ENCODE data around the gene TMX4. TPM values are rescaled to one million over a fixed set of nuclear protein-coding genes. Genes with fewer than 3 reads are reported as not detected.

The TMX4 gene
- total and polyA plus RNA-seq, 2 of the 8 experiments (the other 6 are each of a cell fraction or from before 2014, with no cell fraction given), result 2.1 to 7.8 TPM

GRCh38 chr20:8061861-8062518, 42.4 kb upstream of the TMX4 start (continued):
- TF ChIP-seq SAP30 (IDR thresholded peaks at IDR 0.05; ENCODE audit: insufficient read depth, insufficient replicate concordance, low read length) (no peak), SUZ12 (IDR thresholded peaks at IDR 0.05; ENCODE audit: low read length) (no peak), SIRT6 (IDR thresholded peaks at IDR 0.05; ENCODE audit: low read length) (no peak), CBX5 (IDR thresholded peaks at IDR 0.05; ENCODE audit: low read depth, low read length) (no peak), SP2 (IDR thresholded peaks at IDR 0.05; ENCODE audit: low read length) (no peak), KDM5A (IDR thresholded peaks at IDR 0.05; ENCODE audit: low read length) (no peak), FOSL1 (IDR thresholded peaks at IDR 0.05; ENCODE audit: insufficient read depth, low read depth, low read length) (no peak), CREB1 (IDR thresholded peaks at IDR 0.05) (no peak), RFX5 (IDR thresholded peaks at IDR 0.05; ENCODE audit: borderline replicate concordance, low read depth, low read length) (no peak), TCF12 (IDR thresholded peaks at IDR 0.05; ENCODE audit: low read depth, low read length) (no peak)

Data from H1 (cell line).